HG03025 (cell line): ENCODE results near the gene ABCB8.
"Not testable (repeated sequence)": the region's sequence is repeated elsewhere in the genome, so short reads cannot be mapped to it uniquely, and the experiment has no call there.

ENCODE experiments used
- ATAC-seq: cut with Tn5 transposase; IDR thresholded peaks from one replicate; pipeline ENCODE4 v1.9.1; 2021; ENCODE audit warnings: mild to moderate bottlenecking, moderate library complexity; ENCODE audit not compliant: unreplicated experiment, low FRiP score

The ABCB8 gene

DNA sequence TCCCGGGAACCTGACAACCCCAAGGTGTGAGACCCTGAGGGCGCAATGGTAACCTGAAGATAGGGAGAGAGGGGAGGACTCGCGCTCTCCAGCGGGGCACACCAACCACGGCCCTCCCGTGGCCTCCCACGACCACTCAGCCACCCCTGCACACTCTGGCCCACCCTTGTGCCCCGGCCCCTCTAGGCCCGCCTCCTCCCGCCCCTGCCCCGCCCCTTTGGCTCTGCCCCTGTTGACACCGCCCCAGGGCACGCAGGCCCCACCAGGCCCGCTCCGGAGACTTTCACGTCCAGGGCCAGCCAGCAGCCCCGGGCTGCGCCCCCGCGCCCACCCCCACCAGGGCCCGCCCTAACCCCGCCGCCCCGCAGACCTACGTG is 14.9 kb upstream of the ABCB8 start:
- no peak for ATAC-seq

DNA sequence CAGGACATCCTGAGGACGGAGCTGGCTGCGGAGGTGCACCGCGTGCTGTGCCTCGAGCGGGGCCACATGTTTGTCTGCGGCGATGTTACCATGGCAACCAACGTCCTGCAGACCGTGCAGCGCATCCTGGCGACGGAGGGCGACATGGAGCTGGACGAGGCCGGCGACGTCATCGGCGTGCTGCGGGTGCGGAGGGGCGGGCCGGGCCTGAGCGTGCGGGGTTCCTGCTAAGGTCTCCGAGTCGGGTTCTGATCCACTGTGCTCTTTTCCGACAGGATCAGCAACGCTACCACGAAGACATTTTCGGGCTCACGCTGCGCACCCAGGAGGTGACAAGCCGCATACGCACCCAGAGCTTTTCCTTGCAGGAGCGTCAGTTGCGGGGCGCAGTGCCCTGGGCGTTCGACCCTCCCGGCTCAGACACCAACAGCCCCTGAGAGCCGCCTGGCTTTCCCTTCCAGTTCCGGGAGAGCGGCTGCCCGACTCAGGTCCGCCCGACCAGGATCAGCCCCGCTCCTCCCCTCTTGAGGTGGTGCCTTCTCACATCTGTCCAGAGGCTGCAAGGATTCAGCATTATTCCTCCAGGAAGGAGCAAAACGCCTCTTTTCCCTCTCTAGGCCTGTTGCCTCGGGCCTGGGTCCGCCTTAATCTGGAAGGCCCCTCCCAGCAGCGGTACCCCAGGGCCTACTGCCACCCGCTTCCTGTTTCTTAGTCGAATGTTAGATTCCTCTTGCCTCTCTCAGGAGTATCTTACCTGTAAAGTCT is 14.3 kb upstream of the ABCB8 start:
- ATAC-seq: no peak

DNA sequence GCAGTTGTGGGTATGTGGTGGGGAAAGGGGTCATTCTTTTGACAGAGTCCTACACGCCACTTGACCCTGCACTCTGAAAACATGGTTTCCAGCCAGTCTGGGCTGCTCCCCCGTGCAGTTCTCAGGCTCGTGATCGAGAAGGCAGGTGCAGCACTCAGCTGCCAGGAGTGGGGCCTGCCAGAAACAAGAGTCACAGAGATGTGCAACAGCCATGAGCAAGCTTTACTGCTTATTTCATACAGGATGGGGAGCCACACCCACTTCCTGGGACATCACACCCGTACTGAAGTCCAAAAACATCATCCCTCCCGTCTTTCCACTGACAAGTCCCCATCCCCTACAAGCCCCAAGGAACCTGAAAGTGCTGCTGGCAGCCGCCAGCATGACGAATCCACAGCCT is 13.3 kb upstream of the ABCB8 start:
- ATAC-seq: no peak

DNA sequence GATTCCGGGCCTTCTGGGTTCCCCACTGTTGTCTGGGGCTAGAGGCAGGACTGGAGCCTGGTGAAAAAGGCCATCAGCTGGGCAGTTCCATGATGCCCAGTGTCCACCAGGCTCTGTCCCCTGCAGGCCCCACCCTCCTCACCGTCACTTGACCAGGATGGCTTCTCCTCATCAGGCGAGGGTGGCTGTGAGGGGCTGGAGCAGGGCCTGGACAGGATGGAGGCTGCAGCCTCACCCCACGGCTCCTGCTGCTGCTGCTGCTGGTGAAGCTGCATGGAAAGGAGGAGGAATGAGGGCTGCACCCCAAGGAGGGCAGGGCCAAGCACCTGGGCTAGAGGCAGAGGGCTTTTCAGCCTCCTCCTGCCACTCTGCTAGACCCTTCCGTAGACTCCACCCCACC is 12.3 kb upstream of the ABCB8 start:
- no peak for ATAC-seq

DNA sequence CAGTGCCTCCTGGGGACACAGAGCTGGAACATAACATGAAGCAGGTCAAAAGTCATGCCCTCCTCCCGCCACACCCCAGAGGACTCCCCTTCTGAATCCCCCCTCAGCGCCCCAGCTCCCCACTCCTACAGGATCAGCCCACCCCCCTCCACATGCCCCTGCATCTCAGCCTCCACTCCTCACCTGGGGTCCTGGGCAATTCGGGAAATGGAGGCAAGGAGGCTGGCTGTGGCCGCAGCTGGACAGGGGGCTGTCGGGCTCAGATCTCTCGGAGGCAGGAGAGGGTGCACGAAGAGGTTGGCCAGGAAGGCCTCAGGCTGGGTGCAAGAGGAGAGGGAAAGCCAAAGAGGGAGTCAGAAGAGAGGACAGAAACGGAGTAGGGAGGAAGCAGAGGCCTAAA is 11.7 kb upstream of the ABCB8 start:
- no peak for ATAC-seq

DNA sequence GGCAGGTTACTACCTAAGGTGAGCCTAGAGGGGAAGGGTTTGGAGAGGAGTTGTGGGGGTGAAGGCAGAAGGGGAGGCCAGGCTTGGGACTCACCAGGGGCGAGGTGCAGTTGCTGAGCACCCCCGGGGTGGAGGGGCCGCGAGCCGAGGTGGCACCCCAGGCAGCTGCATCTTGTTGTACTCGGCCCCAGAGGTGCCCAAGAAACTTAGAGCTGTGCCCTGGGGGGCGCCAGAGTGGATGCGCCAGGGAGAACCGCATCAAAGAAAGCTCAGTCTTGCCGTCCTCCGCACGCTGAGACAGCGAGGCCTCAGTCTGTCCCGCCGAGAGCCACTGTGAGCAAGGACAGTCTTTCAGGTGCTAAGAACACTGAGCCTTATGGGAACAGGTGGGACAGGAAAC is 11.3 kb upstream of the ABCB8 start:
- ATAC-seq: no peak

DNA sequence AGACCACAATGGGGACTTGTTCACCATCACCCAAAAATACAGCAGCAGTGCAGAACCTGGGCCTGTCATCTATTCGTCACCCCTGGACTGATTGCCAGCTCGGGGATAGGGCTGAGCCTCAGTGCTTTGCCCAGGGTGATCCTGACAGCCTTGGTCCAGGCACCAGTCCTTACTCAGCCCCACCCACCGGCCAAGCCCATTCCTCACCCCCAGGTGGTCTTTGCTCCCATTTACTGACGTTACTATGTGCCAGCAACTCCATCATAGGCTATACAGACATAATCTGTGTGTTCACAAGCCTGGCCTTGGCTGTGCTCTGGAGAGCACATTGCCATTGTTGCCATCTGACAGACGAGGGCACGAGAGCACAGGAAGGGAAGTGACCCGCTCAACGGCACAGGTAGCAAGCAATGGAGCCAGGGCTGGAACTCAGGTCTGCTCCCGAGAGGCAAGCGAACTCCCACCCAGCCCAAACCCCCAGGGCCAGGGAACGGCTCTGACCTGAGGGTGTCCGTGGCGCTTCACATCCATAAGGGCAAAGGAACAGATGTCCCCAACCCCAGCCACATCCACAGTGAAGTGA is 10.8 kb upstream of the ABCB8 start:
- ATAC-seq: no peak

DNA sequence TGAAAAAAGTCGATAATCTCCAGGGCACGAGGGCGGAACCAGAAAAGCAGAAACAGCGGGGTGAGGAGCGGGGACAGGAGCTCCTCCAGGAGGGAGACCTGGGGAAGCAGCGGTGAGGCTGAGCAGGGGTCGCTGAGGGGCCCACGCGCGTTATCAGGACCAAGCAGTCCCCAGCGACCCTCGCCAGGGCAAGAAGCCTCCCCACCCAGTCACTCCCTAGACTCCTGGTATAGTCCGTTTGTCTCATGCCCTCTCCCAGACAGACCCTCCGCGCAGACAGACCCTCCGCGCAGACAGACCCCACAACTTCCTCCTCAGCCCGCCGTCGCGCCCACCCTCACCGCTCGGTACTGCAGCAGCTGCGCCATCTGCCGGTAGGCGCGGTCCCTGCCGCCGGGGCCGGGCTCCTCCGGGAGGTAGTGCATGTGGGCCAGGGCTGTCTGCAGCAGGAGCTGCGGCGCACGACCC is 10.3 kb upstream of the ABCB8 start:
- ATAC-seq: no peak

DNA sequence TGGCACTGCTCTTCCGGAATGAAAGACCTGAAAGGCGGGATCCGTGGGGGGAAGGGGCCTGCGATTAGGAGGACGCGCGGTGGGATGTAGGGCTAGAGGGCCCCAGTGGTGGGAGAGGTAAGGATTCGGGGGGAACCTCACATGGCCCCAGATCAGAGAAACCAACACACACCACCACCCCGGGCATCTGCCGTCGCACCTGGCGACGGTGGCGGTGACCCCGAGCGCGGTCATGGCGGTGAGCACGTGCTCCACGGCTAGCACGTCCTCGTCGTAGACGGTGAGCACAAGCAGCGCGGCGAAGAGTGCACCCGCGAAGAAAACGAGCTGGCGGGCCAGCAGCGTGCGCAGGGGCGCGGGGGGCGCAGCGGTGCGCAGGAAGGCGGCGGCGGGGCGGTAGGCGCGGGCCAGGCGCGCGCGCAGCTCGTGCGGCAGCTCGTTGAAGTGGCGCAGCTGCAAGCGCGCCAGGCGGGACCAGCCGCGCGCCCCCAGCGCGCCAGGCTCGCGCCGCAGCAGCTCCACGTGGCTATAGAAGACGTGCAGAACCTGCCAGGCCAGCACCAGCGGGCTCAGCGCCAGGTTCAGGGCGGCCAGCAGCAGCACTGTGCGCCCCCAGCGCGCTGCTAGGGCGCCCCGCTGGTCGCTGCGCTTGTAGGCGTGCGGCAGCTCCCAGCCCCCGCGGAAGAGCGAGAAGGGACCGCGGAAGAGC is 9.7 kb upstream of the ABCB8 start:
- no peak for ATAC-seq

DNA sequence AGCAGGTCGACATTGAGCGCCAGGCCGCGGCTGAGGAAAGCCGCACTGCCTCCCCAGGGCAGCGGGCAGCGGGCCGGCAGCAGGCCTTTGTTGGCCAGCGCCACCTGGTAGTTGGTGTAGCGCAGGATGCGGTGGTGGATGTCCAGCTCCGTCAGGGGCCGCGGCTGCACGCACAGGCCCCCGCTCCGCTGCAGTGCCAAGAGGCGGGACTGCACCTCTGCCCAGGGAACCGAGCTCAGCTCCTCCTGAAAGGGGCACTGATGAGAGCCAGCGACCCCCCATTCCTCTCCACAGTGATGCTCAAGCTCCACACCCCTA is 9.2 kb upstream of the ABCB8 start:
- ATAC-seq: no peak

DNA sequence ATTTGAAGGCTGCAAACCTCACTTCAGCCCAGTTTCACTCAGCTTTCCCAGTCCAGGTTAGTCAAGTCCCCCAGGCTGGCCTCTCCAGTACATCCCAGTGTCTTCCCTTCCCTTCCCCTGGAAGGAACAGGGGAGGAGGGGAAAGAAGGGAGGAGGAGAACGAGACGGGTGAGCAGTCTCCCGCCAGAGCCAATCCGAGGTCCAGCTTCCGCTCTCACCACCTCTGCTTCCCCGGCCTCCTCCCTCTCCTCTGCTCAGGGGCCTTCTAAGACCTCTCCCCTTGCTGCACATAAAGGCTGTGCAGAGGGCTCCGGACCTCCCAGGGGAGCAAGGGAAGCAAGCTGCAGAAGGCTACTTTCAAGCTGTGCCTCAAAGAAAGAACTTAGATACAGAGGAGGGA is 8.0 kb upstream of the ABCB8 start:
- no peak for ATAC-seq

DNA sequence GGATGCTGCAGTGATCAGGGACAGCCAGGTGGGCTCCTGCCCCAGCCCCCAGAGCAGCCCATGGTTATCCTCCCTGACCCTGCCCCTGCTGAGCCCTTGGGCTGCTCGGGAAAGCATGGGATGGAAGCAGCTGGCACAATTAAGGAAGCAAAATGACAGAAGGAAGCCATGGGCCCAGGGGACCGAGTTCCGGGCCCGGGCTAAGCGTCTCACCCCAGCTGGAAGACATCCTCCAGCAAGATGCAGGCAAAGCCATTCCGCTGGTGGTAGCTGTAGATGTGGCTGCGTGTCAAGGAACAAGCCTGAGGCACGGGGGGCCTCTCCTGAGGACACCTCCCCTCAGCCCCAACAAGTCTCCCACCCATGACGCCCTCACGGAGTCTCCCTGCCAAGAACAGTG is 5.0 kb upstream of the ABCB8 start:
- no peak for ATAC-seq

DNA sequence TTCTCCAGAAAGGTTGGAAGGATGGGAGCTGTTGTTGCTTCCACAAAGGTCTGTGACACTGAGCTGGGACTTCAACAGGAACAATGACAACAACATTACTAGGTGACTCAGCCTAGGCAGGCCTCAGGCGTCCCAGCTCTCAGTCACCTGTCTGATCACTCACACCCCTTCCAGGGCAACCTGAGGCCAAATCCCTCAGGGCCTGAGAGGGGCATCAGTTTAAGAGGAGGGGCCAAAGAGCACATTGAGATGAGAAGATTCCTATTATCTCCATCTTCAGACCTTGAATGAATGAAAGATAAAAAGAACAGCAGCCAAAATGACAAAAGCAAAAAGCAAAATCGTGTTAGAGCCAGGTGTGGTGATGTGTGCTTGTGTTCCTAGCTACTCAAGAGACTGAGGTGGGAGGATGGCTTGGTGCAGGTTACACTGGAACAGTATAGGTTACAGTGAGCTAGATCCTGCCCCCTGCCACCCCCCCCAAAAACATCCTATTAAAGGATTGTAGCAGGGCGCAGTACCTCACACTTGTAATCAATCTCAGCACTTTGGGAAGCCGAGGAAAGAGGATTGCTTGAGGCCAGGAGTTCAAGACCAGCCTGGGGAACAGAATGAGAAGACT is 3.7 kb upstream of the ABCB8 start, which contains the start of gene ATG9B:
Gene ATG9B (minus strand): TSS at position 60 of the 622 bp plus-strand sequence. CDS start 71 bp downstream, outside the sequence.
- ATAC-seq: no peak

DNA sequence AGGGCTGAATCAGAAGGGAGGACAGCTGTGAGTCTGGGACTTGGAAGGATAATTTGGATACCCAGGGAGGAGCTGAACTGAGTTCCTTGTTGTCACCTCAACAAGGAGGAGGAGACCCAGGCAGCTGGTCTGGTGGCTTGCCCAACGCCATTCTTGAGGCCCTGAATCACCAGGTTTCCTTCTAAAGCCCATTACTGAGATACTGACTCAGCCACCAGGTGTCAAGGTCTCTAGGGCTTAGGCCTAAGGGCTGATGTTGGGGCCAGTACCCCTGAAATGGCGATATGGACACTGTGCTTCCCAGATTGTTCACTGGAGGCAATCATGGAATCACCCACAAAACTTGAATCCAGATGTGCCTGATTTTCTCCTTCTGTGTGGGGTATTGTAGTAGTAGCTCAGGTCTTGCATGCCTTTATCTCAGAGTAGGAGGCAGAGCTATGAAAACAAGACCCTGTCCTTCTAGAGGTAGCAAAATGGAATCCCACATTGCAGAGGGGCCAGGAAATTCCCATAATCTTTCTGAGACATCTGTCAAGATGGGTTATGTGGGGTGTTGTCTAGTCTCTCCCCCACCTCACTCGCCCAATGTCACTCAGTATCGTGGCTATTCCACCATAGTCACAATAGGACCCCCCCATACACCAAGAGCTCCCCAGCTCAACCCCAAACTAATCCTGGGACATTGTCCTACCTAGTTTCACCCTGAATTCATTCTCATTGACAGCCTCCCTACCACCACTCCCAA is 2.2 kb upstream of the ABCB8 start:
- ATAC-seq: no peak

DNA sequence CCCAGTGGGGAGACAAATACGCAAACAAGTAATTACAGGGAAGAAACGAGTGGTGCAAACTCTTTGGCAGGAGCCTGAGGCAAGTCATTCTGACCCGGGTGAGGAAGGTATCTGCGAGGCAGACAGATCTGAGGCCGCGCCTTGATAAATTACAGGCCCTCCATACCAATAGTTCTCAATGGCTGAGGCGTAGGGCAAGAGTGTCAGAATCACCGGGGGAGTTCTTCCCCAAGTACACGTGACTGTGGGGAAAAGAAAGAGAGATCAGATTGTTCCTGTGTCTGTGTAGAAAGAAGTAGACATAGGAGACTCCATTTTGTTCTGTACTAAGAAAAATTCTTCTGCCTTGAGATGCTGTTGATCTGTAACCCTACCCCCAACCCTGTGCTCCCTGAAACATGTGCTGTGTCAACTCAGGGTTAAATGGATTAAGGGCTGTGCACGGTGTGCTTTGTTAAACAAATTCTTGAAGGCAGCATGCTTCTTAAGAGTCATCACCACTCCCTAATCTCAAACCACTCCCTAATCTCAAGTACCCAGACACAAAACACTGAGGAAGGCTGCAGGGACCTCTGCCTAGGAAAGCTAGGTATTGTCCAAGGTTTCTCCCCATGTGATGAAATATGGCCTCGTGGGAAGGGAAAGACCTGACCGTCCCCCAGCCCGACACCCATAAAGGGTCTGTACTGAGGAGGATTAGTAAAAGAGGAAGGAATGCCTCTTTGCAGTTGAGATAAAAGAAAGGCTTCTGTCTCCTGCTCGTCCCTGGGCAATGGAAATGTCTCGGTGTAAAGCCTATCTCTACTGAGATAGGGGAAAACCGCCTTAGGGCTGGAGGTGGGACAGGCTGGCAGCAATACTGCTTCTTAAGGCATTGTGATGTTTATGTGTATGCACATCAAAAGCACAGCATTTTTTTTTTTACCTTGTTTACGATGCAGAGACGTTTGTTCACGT is 1.2 kb upstream of the ABCB8 start:
- ATAC-seq: not testable (repeated sequence)

DNA sequence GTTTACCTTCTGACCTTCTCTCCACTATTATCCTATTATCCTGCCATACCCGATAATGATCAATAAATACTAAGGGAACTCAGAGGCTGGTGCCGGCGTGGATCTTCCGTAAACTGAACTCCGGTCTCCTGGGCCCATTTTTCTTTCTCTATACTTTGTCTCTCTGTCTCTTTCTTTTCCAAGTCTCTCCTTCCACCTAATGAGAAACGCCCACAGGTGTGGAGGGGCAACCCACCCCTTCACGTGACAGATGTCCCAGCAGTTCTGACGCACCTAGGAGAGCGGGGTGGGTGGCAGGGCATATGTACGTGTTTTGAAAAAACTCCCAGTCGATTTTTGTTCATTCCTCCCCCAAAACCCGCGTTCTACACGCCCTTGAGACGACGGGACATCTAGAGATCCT is 521 bp upstream of the ABCB8 start:
- ATAC-seq: not testable (repeated sequence)

DNA sequence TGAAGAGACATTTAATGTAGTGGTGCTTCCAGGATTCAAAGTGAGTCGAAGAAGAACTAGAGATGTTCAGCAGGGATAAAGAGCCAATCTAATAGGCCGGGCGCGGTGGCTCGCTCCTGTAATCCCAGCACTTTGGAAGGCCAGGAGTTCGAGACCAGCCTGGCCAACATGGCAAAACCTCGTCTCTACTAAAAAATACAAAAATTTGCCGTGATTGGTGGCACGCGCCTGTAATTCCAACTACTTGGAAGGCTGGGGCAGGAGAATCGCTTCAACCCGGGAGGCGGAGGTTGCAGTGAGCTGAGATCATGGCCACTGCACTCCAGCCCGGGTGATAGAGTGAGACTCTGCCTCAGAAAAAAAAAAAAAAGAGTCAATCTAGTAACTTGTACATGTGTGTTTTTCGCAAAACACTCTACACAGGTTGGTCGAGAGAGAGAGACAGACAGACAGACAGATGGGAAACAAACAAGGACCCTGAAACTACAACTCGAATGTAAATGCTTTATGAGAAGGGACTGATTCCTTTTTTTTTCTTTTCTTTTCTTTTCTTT is 775 bp downstream of the ABCB8 start:
- no peak for ATAC-seq

DNA sequence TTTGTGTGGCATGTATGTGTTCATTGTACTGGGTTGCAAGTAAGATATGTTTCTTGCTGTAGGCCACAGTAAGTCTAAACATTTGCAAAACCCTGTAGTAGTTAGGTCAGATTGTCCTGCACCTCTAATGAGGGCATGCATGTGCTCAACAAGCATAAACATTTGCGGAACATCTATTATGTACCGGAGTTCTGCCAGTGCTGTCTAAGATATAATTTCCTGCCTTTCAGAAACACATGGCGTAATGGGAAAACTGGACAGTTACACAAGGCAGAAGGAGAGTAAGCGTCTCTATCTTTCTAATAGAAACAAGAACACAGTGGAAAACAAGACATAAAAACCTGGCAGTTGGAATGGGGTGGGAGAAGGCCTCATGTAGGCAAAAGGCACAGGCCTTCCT is 2.8 kb downstream of the ABCB8 start:
- ATAC-seq: no peak
